CD14-positive monocyte (primary cell): ENCODE measurements around the gene ANKRD40. TPM values are rescaled to one million over a fixed set of nuclear protein-coding genes. Genes with fewer than 3 reads are reported as not detected.
A peak's percentile ranks its signal among the peaks of the same experiment; 100 is the strongest.
"Not testable (repeated sequence)": the region's sequence is repeated elsewhere in the genome, so short reads cannot be mapped to it uniquely, and the experiment has no call there.

ENCODE experiments used
- DNase-seq, 3 donors: peaks; one replicate each; pipeline ENCODE4 v3.0.0-alpha.2; 2011 to 2022
- H2AFZ ChIP-seq: 2 replicates; pipeline ENCODE4 v1.6.0; 2012; ENCODE audit warnings: mild to moderate bottlenecking, low read depth, low read length, inconsistent platforms; ENCODE audit not compliant: insufficient read depth, poor library complexity, severe bottlenecking
- H3K27ac ChIP-seq, 2 donors: 1 replicate in 1 of 2; 2 replicates in 1 of 2; pipeline ENCODE4 v1.5.1; 2012 to 2013; ENCODE audit warnings: low read length in 2 of 2, control low read depth in 1 of 2, inconsistent platforms in 1 of 2, low read depth in 1 of 2, mild to moderate bottlenecking in 1 of 2
- H3K27me3 ChIP-seq, 2 donors: one replicate each; pipeline versions ENCODE4 v1.6.0 to v1.6.1; 2011 to 2013; ENCODE audit warnings: low read length in 2 of 2; ENCODE audit not compliant: control insufficient read depth in 2 of 2, insufficient read depth in 2 of 2
- H3K36me3 ChIP-seq, 2 donors: replicated peaks in 1 of 2; 1 replicate in 1 of 2; 2 replicates in 1 of 2; pipeline versions ENCODE4 v1.5.1 to v1.6.1; 2012 to 2013; ENCODE audit warnings: low read length in 2 of 2, control low read depth in 1 of 2, inconsistent platforms in 1 of 2, mild to moderate bottlenecking in 1 of 2; ENCODE audit not compliant: insufficient read depth in 2 of 2, control insufficient read depth in 1 of 2
- H3K4me1 ChIP-seq, 2 donors: 1 replicate in 1 of 2; 2 replicates in 1 of 2; pipeline versions ENCODE4 v1.5.1 to v1.6.1; 2012 to 2013; ENCODE audit warnings: low read length in 2 of 2, control low read depth in 1 of 2, inconsistent platforms in 1 of 2, mild to moderate bottlenecking in 1 of 2, moderate library complexity in 1 of 2; ENCODE audit not compliant: insufficient read depth in 2 of 2, control insufficient read depth in 1 of 2
- H3K4me2 ChIP-seq: replicated peaks from 2 replicates; pipeline ENCODE3; 2012; ENCODE audit warnings: low read length, moderate library complexity, mild to moderate bottlenecking; ENCODE audit not compliant: poor library complexity, severe bottlenecking; ENCODE audit errors: extremely low read depth
- H3K4me3 ChIP-seq, 3 experiments: fragments of 200-600 bp in 1 of 3; sonication (generic) in 1 of 3; replicated peaks in 1 of 3; 1 replicate in 2 of 3; 2 replicates in 1 of 3; pipeline ENCODE4 v1.5.1; 2011 to 2013; ENCODE audit warnings: low read length in 3 of 3, mild to moderate bottlenecking in 3 of 3, control low read depth in 2 of 3, low read depth in 2 of 3, inconsistent platforms in 1 of 3, moderate library complexity in 1 of 3
- H3K79me2 ChIP-seq: 2 replicates; pipeline ENCODE4 v1.6.0; 2012; ENCODE audit warnings: mild to moderate bottlenecking, control low read depth, inconsistent platforms, low read length, moderate library complexity; ENCODE audit not compliant: insufficient read depth
- H3K9ac ChIP-seq: 2 replicates; pipeline ENCODE4 v1.6.0; 2017; ENCODE audit warnings: low read length, mild to moderate bottlenecking; ENCODE audit not compliant: insufficient read depth, poor library complexity, severe bottlenecking
- H3K9me3 ChIP-seq, 2 donors: replicated peaks in 1 of 2; 1 replicate in 1 of 2; 2 replicates in 1 of 2; pipeline versions ENCODE4 v1.5.1 to v1.6.1; 2012 to 2013; ENCODE audit warnings: low read length in 2 of 2, control low read depth in 1 of 2; ENCODE audit not compliant: control insufficient read depth in 1 of 2, insufficient read depth in 1 of 2
- H4K20me1 ChIP-seq: 2 replicates; pipeline ENCODE4 v1.6.0; 2012; ENCODE audit warnings: mild to moderate bottlenecking, low read length, control low read depth, moderate library complexity; ENCODE audit not compliant: insufficient read depth
- H3K27ac Mint-ChIP-seq, 7 donors: one replicate each; pipeline ENCODE4 v1.8.0; 2020; ENCODE audit warnings: mild to moderate bottlenecking in 7 of 7, mixed read lengths in 7 of 7, moderate library complexity in 6 of 7, inconsistent platforms in 2 of 7
- H3K27me3 Mint-ChIP-seq, 3 donors: one replicate each; pipeline ENCODE4 v1.8.0; 2021 to 2022; ENCODE audit warnings: low read depth in 3 of 3, mild to moderate bottlenecking in 3 of 3, mixed read lengths in 3 of 3, moderate library complexity in 3 of 3, inconsistent platforms in 1 of 3
- H3K36me3 Mint-ChIP-seq, 2 donors: one replicate each; pipeline ENCODE4 v1.8.0; 2020; ENCODE audit warnings: mixed read lengths in 2 of 2, inconsistent platforms in 1 of 2, mild to moderate bottlenecking in 1 of 2
- H3K4me1 Mint-ChIP-seq: one replicate; pipeline ENCODE4 v1.8.0; 2020; ENCODE audit warnings: mild to moderate bottlenecking, mixed read lengths
- H3K4me3 Mint-ChIP-seq, 2 donors: one replicate each; pipeline ENCODE4 v1.8.0; 2020; ENCODE audit warnings: mild to moderate bottlenecking in 2 of 2, mixed read lengths in 2 of 2, moderate library complexity in 1 of 2
- H3K9me3 Mint-ChIP-seq, 7 donors: one replicate each; pipeline ENCODE4 v1.8.0; 2020 to 2022; ENCODE audit warnings: mixed read lengths in 7 of 7, mild to moderate bottlenecking in 6 of 7, moderate library complexity in 6 of 7, inconsistent platforms in 2 of 7
- CTCF ChIP-seq: fragments of 200-600 bp; IDR thresholded peaks from one replicate; pipeline ENCODE4 v1.8.0; 2022; ENCODE audit warnings: antibody characterized with exemption, mild to moderate bottlenecking
- WGBS: methylation state at CpG from one replicate; pipeline ENCODE4 v1.1.5; 2013; ENCODE audit warnings: missing lambda C conversion rate; ENCODE audit not compliant: insufficient coverage; 5-methylcytosine and 5-hydroxymethylcytosine counted together
- intact Hi-C, 2 donors: fragments of 100-400 bp; cut with micrococcal nuclease; formaldehyde crosslinking; loops; one replicate each; pipeline versions ENCODE4 v1.15.0 to v1.15.1; 2023
- polyA plus RNA-seq, 3 donors: library from polyadenylated mRNA; depleted of rRNA in 1 of 3; unstranded in 2 of 3; stranded (reverse) in 1 of 3; fragments of 300-500 nt in 2 of 3; fragments of >200 nt in 1 of 3; fragmentation: Illumina TruSeq in 2 of 3; gene quantifications; 1 replicate in 2 of 3; 2 replicates in 1 of 3; pipeline ENCODE4 v1.2.3, GENCODE V29; 2012 to 2021

ANKRD40 gene
- polyA plus RNA-seq, 3 donors = 3.4 to 21.8 (median 3.4) TPM

- Mint-ChIP-seq H3K27ac (peak overlapping the region in 2 of 7 donors; percentile 31 to 33), H3K36me3 (peaks cover 0 to 8% of the 10 kb centered on the region in 2 donors), H3K9me3 (no peaks in the 10 kb centered on the region), H3K4me1 (peaks cover 9% of the 10 kb centered on the region), H3K4me3 (peak overlapping the region; percentile 60 to 91), H3K27me3 (peaks cover 11 to 14% (median 13%) of the 10 kb centered on the region in 3 donors)
- Histone ChIP-seq H3K4me2 (peak overlapping the region; percentile 57), H4K20me1 (no peaks in the 10 kb centered on the region), H3K4me1 (peaks cover 5 to 9% of the 10 kb centered on the region in 2 donors), H3K79me2 (no peaks in the 10 kb centered on the region), H3K9ac (peak overlapping the region; percentile 7), H3K36me3 (no peaks in the 10 kb centered on the region), H2AFZ (peak overlapping the region; percentile 73), H3K9me3 (no peaks in the 10 kb centered on the region), H3K4me3 (peak overlapping the region in 1 of 3 experiments; percentile 47), H3K27ac (no peak overlapping the region), H3K27me3 (no peaks in the 10 kb centered on the region)
- intact Hi-C loops = loop anchor here (5.0 kb wide), 3 partner anchors 129 to 199 kb away; partner anchors contain the start of gene SPATA20 (in 1 of the 2)
- DNase-seq = peak; percentile 57 to 72 (median 67)
- WGBS = 59% methylated on average over 27 of the region's 27 CpGs
- peak; percentile 36 for TF ChIP-seq CTCF
Observed at GRCh38 chr17:50681263-50682200, 26.2 kb downstream of the ANKRD40 start.

GRCh38 chr17:50680543-50681262 lies 27.0 kb downstream of the ANKRD40 start:
- H3K4me1 ChIP-seq, H4K20me1 ChIP-seq, H3K79me2 ChIP-seq, H3K9me3 Mint-ChIP-seq, H3K9me3 ChIP-seq, H3K27me3 ChIP-seq, H3K4me1 Mint-ChIP-seq, DNase-seq, H3K27ac ChIP-seq, H3K36me3 Mint-ChIP-seq, H3K36me3 ChIP-seq: not testable (repeated sequence)
- Mint-ChIP-seq H3K27me3 (peaks cover 10 to 16% (median 13%) of the 10 kb centered on the region in 3 donors), H3K27ac (peak overlapping the region in 2 of 7 donors; percentile 26 to 31), H3K4me3 (peak overlapping the region; percentile 60 to 91)
- Histone ChIP-seq H3K9ac (peak overlapping the region; percentile 7), H3K4me3 (peak overlapping the region in 1 of 3 experiments; percentile 47), H3K4me2 (peak overlapping the region; percentile 57), H2AFZ (peak overlapping the region; percentile 73)
- intact Hi-C loops = loop anchor here (5.0 kb wide), 3 partner anchors 128 to 198 kb away; partner anchors contain the start of gene SPATA20 (in 1 of the 2)
- WGBS = 73% methylated on average over 9 of the region's 12 CpGs
